Astrocyte of the spinal cord (primary cell): ENCODE results near the gene CNTN5.
A peak's percentile ranks its signal among the peaks of the same experiment; 100 is the strongest.

Experiments
- DNase-seq: peaks from one replicate; pipeline ENCODE4 v3.0.0; 2011; ENCODE audit warnings: low read depth, low spot score
- H3K4me3 ChIP-seq: 2 replicates; pipeline ENCODE4 v1.5.1; 2011; ENCODE audit warnings: low read depth, mild to moderate bottlenecking, low read length, moderate library complexity
- in situ Hi-C: cut with HindIII; loops from 2 replicates; pipeline ENCODE4 v1.10.0; 2017; ENCODE audit warnings: low sequenced_read_pairs
- TF ChIP-seq, protein P1 (sequence below): IDR thresholded peaks from 2 replicates; pipeline ENCODE4 v1.5.1; 2012; ENCODE audit warnings: low read depth, mild to moderate bottlenecking, low read length, inconsistent platforms

CNTN5 gene

DNA sequence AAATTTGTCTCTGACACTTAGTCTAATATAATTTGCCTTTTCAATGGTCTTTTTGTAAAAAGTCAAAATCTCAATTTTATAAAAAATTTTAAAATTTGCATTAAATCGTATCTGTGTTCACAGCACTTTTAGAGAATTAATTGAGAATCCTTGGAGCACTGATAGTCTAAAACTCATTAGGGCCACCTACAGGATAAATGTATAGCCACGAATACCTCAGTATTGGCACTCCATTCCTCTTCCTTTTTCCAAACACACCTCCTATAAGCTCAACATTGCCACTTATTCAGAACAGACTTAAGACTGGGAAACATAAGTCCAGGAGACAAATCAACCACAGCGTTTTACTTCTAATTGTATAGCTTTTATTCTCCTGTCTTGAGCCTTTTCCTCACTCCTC, 890.4 kb downstream of the CNTN5 start:
- no peak for DNase-seq
- TF ChIP-seq, protein P1, sequence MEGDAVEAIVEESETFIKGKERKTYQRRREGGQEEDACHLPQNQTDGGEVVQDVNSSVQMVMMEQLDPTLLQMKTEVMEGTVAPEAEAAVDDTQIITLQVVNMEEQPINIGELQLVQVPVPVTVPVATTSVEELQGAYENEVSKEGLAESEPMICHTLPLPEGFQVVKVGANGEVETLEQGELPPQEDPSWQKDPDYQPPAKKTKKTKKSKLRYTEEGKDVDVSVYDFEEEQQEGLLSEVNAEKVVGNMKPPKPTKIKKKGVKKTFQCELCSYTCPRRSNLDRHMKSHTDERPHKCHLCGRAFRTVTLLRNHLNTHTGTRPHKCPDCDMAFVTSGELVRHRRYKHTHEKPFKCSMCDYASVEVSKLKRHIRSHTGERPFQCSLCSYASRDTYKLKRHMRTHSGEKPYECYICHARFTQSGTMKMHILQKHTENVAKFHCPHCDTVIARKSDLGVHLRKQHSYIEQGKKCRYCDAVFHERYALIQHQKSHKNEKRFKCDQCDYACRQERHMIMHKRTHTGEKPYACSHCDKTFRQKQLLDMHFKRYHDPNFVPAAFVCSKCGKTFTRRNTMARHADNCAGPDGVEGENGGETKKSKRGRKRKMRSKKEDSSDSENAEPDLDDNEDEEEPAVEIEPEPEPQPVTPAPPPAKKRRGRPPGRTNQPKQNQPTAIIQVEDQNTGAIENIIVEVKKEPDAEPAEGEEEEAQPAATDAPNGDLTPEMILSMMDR, result no peak
- no peak overlapping the region for H3K4me3 ChIP-seq
- in situ Hi-C loops, result no loop called here

DNA sequence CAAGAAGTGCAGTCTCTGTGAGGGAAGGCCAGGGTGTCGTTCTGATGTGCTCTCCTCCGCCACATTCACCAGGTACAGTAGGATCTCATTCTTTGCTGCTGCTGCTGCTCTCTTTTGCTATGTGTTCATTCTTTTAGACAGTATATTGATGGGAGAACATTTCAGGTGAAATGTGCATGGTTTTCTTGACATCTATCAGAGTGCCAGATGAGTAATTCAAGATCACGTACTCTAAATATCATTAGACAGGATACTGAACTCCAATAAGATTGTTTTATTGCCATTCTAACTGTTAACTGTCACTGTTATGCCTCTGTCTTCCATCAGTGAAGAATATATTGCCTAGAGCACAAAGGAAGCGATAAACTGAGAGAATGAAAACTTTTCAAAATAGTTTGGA, 895.3 kb downstream of the CNTN5 start:
- H3K4me3 ChIP-seq, result no peak overlapping the region
- TF ChIP-seq, protein P1, result no peak
- no peak for DNase-seq
- in situ Hi-C loops, result no loop called here

DNA sequence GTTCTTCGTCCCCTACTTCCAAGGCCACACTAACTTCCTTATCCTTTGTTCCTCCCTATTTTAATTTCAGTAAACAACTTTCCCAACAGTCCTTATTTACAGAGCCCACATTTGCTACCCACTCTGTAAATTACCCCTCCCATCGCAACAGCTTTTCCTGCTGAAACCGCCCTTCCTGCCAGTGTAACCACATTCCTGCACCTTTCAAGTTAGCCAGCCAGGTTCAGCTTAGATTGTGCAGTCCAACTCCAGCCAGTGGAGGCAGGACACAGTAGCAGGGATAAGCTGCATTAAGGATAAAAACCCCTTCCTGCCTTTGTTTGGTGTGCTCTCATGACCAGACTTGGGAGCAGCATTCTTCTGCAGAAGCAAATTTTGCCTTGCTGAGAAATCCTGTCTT, 898.0 kb downstream of the CNTN5 start:
- TF ChIP-seq, protein P1, result no peak
- in situ Hi-C loops, result no loop called here
- H3K4me3 ChIP-seq, result no peak overlapping the region
- no peak for DNase-seq

DNA sequence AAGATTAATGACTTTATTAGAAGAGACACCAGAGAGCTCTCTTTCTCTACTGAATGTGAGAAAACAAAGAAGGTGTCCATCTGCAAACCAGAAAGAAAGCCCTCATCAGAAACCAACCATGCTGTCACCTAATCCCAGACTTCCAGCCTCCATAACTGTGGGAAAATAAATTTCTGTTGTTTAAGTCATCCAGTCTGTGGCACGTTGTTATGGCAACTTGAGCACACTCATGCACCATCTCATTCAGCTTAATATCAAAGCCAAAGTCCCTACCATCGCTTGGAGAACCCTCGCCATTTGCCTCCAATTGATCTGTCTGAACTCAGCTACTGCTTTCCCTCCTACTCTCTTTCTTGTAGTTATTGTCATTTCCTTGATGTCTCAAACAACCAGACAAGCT, 900.2 kb downstream of the CNTN5 start:
- in situ Hi-C loops, result no loop called here
- DNase-seq, result no peak
- TF ChIP-seq, protein P1, result no peak
- H3K4me3 ChIP-seq, result no peak overlapping the region

DNA sequence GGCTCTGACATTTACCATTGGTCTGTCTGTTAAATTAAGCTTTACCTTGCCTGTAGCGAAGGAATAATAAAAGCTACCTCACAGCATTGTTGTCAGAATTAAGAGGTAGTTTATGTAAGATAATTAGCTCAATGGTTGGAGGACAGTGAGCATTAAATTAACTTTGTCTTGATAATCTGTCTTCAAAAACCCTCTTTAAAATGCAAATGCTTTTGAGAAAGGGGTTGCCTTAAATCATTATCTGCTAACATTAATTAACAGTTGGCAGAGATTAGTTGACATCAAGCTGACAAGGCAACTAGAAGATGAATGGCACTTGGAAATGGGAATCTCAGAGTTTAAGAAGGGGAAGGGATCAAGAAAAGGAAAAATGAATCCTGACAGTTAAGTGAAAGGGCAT, 905.2 kb downstream of the CNTN5 start:
- DNase-seq, result no peak
- no peak overlapping the region for H3K4me3 ChIP-seq
- TF ChIP-seq, protein P1, result no peak
- in situ Hi-C loops, result no loop called here

DNA sequence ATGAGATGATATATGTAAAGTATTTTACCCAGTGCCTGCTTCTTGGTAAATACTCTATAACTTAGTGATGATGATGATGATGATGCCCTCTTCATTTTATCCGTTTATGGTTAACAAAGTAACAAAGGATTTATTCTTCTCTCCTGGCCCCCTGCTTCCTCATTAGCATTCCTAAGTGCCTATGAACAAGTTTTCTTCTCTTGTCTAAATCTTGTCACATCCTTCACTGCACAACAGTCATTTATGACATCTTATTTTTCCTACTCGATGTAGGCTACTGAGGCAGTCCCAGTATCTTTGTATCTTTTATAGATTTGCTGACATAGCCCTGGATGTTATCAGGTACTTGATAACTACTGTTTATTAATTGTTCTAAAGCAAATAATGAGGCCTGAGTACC, 911.9 kb downstream of the CNTN5 start:
- TF ChIP-seq, protein P1, result no peak
- in situ Hi-C loops, result no loop called here
- no peak overlapping the region for H3K4me3 ChIP-seq
- DNase-seq, result no peak

DNA sequence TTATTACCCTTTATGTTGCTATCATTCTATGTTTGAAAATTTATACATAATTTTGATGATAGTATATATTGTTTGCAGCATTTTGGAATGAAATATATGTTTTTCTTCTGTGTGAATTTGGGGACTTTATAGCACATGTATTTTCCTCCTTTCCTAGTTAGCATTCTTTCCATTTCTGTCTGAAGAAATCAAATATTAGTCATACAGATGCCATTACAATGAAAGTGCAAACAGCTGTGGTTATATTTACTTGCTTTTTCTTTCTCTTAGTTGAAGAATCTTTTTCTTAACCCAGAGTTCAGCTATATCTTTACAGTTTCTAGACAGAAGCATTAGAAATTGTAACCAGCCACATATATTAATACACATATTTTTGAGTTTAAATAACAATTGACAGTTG, 913.3 kb downstream of the CNTN5 start:
- in situ Hi-C loops, result no loop called here
- DNase-seq, result peak; percentile 28
- TF ChIP-seq, protein P1, result no peak
- H3K4me3 ChIP-seq, result no peak overlapping the region
